ENCODE data around the gene MDK. TPM values are rescaled to one million over a fixed set of nuclear protein-coding genes. Genes with fewer than 3 reads are reported as not detected.

The MDK gene
- total and polyA plus RNA-seq, 2 experiments from 2014 or later, result 3,396 to 4,339 TPM

GRCh38 chr11:46345131-46345597 is 36.3 kb upstream of the MDK start:
- Histone ChIP-seq H3K36me3 (no peaks in the 10 kb centered on the region), H3K4me1 (ENCODE audit: low read depth) (peaks cover 30% of the 10 kb centered on the region), H3K27me3 (no peaks in the 10 kb centered on the region), H3K4me3 (no peak overlapping the region), H3K27ac (no peak overlapping the region), H3K9me3 (ENCODE audit: low read depth) (no peaks in the 10 kb centered on the region)
- TF ChIP-seq CTCF (IDR thresholded peaks at IDR 0.05; ENCODE audit: low read depth, low read length), result no peak
- no peak for DNase-seq (ENCODE audit: low read depth in 1 of 2, low spot score in 1 of 2)

- no peak for TF ChIP-seq CTCF (IDR thresholded peaks at IDR 0.05; ENCODE audit: low read depth, low read length)
- no peak for DNase-seq (ENCODE audit: low read depth in 1 of 2, low spot score in 1 of 2)
- Histone ChIP-seq H3K4me3 (no peak overlapping the region), H3K4me1 (ENCODE audit: low read depth) (peaks cover 27% of the 10 kb centered on the region), H3K36me3 (no peaks in the 10 kb centered on the region), H3K9me3 (ENCODE audit: low read depth) (no peaks in the 10 kb centered on the region), H3K27ac (no peak overlapping the region), H3K27me3 (no peaks in the 10 kb centered on the region)
Measured at GRCh38 chr11:46345881-46346484, 35.5 kb upstream of the MDK start.

GRCh38 chr11:46346886-46347636 is 34.4 kb upstream of the MDK start, which contains the start of gene DGKZ:
DGKZ (plus strand) TSS chr11:46347463; CDS start chr11:46347660, 197 bp downstream.
- Histone ChIP-seq H3K4me1 (ENCODE audit: low read depth) (peaks cover 30% of the 10 kb centered on the region), H3K36me3 (no peaks in the 10 kb centered on the region), H3K4me3 (peak within 1 kb of the TSS; percentile 97), H3K27me3 (no peaks in the 10 kb centered on the region), H3K27ac (no peak within 1 kb of the TSS), H3K9me3 (ENCODE audit: low read depth) (no peaks in the 10 kb centered on the region)
- peak; percentile 48 for TF ChIP-seq CTCF (IDR thresholded peaks at IDR 0.05; ENCODE audit: low read depth, low read length)
- peak; percentile 88 to 90 for DNase-seq (ENCODE audit: low read depth in 1 of 2, low spot score in 1 of 2)

- peak overlapping the region; percentile 97 for H3K4me3 ChIP-seq
- H3K27ac ChIP-seq, result no peak overlapping the region
- H3K4me1 ChIP-seq (ENCODE audit: low read depth), result peaks cover 26% of the 10 kb centered on the region
- no peaks in the 10 kb centered on the region for H3K36me3 ChIP-seq
- H3K9me3 ChIP-seq (ENCODE audit: low read depth), result no peaks in the 10 kb centered on the region
- no peaks in the 10 kb centered on the region for H3K27me3 ChIP-seq
- no peak for DNase-seq (ENCODE audit: low read depth in 1 of 2, low spot score in 1 of 2)
- TF ChIP-seq CTCF (IDR thresholded peaks at IDR 0.05; ENCODE audit: low read depth, low read length), result no peak
Measured at GRCh38 chr11:46347637-46348311, 33.7 kb upstream of the MDK start.

- Histone ChIP-seq H3K4me3 (peak overlapping the region; percentile 97), H3K9me3 (ENCODE audit: low read depth) (no peaks in the 10 kb centered on the region), H3K27me3 (no peaks in the 10 kb centered on the region), H3K27ac (no peak overlapping the region), H3K36me3 (no peaks in the 10 kb centered on the region), H3K4me1 (ENCODE audit: low read depth) (peaks cover 27% of the 10 kb centered on the region)
- TF ChIP-seq CTCF (IDR thresholded peaks at IDR 0.05; ENCODE audit: low read depth, low read length), result no peak
- DNase-seq (ENCODE audit: low read depth in 1 of 2, low spot score in 1 of 2), result peak in 1 of 2 donors; percentile 54
Measured at GRCh38 chr11:46348566-46349401, 32.7 kb upstream of the MDK start.
